Lung (tissue), 12 donors: ENCODE results near the gene ZSWIM3. TPM values are rescaled to one million over a fixed set of nuclear protein-coding genes. Genes with fewer than 3 reads are reported as not detected.

Experiments
- ATAC-seq: fragments of 200-7000 bp; cut with Tn5 transposase; one replicate; pipeline ENCODE4 v1.9.1; 2020; ENCODE audit warnings: moderate number of reproducible peaks; ENCODE audit not compliant: insufficient read depth, low FRiP score
- DNase-seq, 3 donors: peaks; one replicate each; pipeline ENCODE4 v3.0.0-alpha.2; 2013 to 2017
- H3K27ac ChIP-seq, 2 donors: one replicate each; pipeline ENCODE4 v1.5.1; 2013; ENCODE audit warnings: mild to moderate bottlenecking in 2 of 2, moderate library complexity in 2 of 2, control low read depth in 1 of 2, inconsistent platforms in 1 of 2, low read depth in 1 of 2, low read length in 1 of 2
- H3K27me3 ChIP-seq, 3 donors: one replicate each; pipeline ENCODE4 v1.5.1; 2013; ENCODE audit warnings: low read length in 2 of 3; ENCODE audit not compliant: control insufficient read depth in 3 of 3, insufficient read depth in 3 of 3
- H3K36me3 ChIP-seq, 4 donors: one replicate each; pipeline ENCODE4 v1.5.1; 2013; ENCODE audit warnings: low read length in 4 of 4, mild to moderate bottlenecking in 1 of 4, moderate library complexity in 1 of 4; ENCODE audit not compliant: control insufficient read depth in 4 of 4, insufficient read depth in 4 of 4
- H3K4me1 ChIP-seq, 5 donors: one replicate each; pipeline ENCODE4 v1.5.1; 2013; ENCODE audit warnings: low read length in 5 of 5, mild to moderate bottlenecking in 2 of 5, moderate library complexity in 1 of 5; ENCODE audit not compliant: control insufficient read depth in 5 of 5, insufficient read depth in 5 of 5
- H3K4me3 ChIP-seq: one replicate; pipeline ENCODE4 v1.5.1; 2013; ENCODE audit warnings: mild to moderate bottlenecking, control low read depth, moderate library complexity
- H3K9ac ChIP-seq, 2 donors: one replicate each; pipeline ENCODE4 v1.5.1; 2013; ENCODE audit warnings: low read length in 2 of 2, control low read depth in 1 of 2; ENCODE audit not compliant: insufficient read depth in 1 of 2
- H3K9me3 ChIP-seq, 4 donors: one replicate each; pipeline ENCODE4 v1.5.1; 2013; ENCODE audit warnings: low read length in 3 of 4, mild to moderate bottlenecking in 1 of 4, moderate library complexity in 1 of 4; ENCODE audit not compliant: control insufficient read depth in 4 of 4, insufficient read depth in 3 of 4
- CTCF ChIP-seq: IDR thresholded peaks from 2 replicates; pipeline ENCODE4 v1.5.1; 2012; ENCODE audit warnings: mild to moderate bottlenecking; ENCODE audit errors: control extremely low read depth, extremely low read depth
- WGBS, 2 donors: extraction: QIAGEN DNeasy Blood & Tissue Kit; methylation state at CpG; one replicate each; pipeline ENCODE4 v1.1.7; 2013; 5-methylcytosine and 5-hydroxymethylcytosine counted together
- polyA plus RNA-seq, 2 donors: library from polyadenylated mRNA; stranded (reverse); fragments of 200-250 nt; gene quantifications; one replicate each; pipeline ENCODE4 v1.2.1, GENCODE V29; 2013
- total RNA-seq, 2 donors: library from RNA; depleted of rRNA in 1 of 2; stranded (reverse); fragments of >200 nt in 1 of 2; gene quantifications; one replicate each; pipeline ENCODE4 v1.2.1, GENCODE V29; 2014 to 2021
- donor health status: control.
- donor health status: control.
- donor health status: Bipolar disorder and iron deficiency.
- donor health status: healthy.
- donor health status: DM: yes; HTN: yes; CAD: no.

Gene ZSWIM3
- total and polyA plus RNA-seq, 4 donors: 1.7 to 5.2 (median 3.4) TPM

DNA sequence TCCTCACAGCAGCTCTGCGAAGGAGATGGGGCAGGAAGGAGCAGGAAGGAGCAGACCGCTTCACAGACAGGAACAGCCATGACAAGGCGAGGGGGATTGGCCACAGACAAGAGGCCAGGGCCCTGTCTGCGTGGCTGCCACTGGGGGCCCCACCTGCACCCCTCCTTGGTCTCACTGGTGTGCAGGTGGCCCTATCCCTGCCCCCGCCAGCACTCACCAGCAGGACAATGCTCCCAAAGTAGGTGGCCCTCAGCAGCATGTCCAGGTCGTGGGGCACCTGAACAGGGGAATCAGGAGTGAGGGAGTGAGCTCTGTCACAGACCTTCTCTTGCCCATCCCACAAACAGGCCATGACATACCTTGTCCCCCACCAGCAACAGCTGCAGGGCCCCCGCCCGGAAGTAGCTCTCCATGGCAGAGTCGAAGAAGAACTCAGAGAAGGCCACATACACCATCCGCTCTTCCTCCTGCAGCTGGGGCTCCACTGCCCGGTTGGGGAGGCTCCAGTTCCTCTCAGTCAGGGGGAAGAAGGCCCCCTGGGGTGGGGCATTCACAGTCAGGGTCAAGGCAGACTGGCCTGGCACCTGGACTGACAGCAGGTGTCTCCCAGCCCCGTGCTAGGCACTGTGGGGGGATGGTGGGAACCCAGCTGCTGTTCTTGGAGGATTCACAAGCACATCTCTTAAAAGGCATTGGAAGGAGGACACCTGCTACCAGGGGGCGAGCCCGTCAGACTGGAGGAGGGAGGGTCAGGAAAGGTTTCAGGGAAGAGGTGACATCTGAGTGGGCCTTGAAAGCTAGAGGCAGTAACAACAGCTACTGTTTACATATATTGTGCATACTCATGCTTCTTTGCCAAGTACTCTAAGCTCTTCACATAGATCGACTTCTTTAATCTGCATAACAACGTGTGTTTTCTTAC is 47.4 kb downstream of the ZSWIM3 start:
- no peak overlapping the region for H3K4me3 ChIP-seq
- no peak overlapping the region for H3K9ac ChIP-seq
- H3K4me1 ChIP-seq: peaks cover 0 to 2% (median 0%) of the 10 kb centered on the region in 5 donors
- 68 to 78% methylated on average over 16 of the region's 16 CpGs for WGBS, 2 donors
- no peaks in the 10 kb centered on the region for H3K27me3 ChIP-seq
- ATAC-seq (no peak), DNase-seq (no peak)
- no peaks in the 10 kb centered on the region for H3K9me3 ChIP-seq
- H3K36me3 ChIP-seq: peaks cover 0 to 18% (median 8%) of the 10 kb centered on the region in 4 donors
- H3K27ac ChIP-seq: peak overlapping the region in 1 of 2 donors; percentile 3
- no peak for TF ChIP-seq CTCF

GRCh38 chr20:45905505-45906079 is 48.2 kb downstream of the ZSWIM3 start:
- H3K27me3 ChIP-seq: no peaks in the 10 kb centered on the region
- TF ChIP-seq CTCF: no peak
- H3K9ac ChIP-seq: no peak overlapping the region
- DNase-seq (no peak), ATAC-seq (no peak)
- H3K4me3 ChIP-seq: no peak overlapping the region
- H3K36me3 ChIP-seq: peaks cover 0 to 15% (median 8%) of the 10 kb centered on the region in 4 donors
- WGBS, 2 donors: 89 to 94% methylated on average over 8 of the region's 8 CpGs
- H3K4me1 ChIP-seq: peaks cover 0 to 2% (median 0%) of the 10 kb centered on the region in 5 donors
- no peaks in the 10 kb centered on the region for H3K9me3 ChIP-seq
- no peak overlapping the region for H3K27ac ChIP-seq

DNA sequence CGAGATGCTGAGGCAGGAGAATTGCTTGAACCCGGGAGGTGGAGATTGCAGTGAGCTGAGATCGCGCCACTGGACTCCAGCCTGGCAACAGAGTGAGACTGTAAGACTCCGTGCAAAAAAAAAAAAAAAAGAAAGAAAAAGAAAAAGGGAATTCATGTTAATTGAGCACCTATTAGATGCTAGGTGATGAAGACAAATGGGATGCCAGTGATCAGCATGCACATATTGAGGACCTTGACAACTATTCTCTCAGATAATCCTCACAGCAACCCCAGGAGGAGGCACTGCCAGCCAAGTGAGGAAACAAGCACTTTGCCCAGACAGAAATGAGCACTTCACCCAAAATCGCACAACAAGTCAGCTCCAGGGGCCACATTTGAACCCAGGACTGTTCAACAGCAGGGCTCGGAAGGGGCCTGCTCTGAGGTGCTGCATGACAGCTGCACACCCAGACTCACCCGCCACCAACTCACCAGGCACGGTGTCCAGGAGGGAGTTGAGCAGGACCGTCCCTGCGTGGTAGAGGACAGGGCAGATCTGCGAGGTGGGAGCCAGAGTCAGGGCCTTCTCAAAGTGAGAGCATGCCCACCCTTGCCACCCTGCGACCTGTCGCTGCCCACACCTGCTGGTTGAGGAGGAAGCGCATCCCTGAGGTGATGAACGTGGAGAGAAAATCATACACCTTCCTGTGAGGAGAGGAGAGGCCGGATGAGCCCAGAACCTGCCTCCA is 50.0 kb downstream of the ZSWIM3 start:
- no peak for DNase-seq
- no peak for ATAC-seq

More for the DNA sequence above, 50.0 kb downstream of the ZSWIM3 start:
- TF ChIP-seq CTCF: no peak
- Histone ChIP-seq H3K4me3 (no peak overlapping the region), H3K27me3 (no peaks in the 10 kb centered on the region), H3K4me1 (peaks cover 0 to 12% (median 3%) of the 10 kb centered on the region in 5 donors), H3K9ac (no peak overlapping the region), H3K9me3 (no peaks in the 10 kb centered on the region), H3K27ac (no peak overlapping the region), H3K36me3 (peaks cover 0 to 12% (median 2%) of the 10 kb centered on the region in 4 donors)
- 95 to 98% methylated on average over 17 of the region's 17 CpGs for WGBS, 2 donors
